ENCODE data around the gene MED27.

Gene MED27

GRCh38 chr9:131860430-131860829, 219.2 kb downstream of the MED27 start:
- DNase-seq (ENCODE audit: low read depth in 2 of 2): no peak

- DNase-seq (ENCODE audit: low read depth in 2 of 2): no peak
Observed at GRCh38 chr9:131858147-131858546, 221.5 kb downstream of the MED27 start.

GRCh38 chr9:131856105-131856504, 223.6 kb downstream of the MED27 start:
- no peak for DNase-seq (ENCODE audit: low read depth in 2 of 2)

GRCh38 chr9:131854896-131855613, 224.6 kb downstream of the MED27 start:
- DNase-seq (ENCODE audit: low read depth in 2 of 2): peak; percentile 17 to 24

GRCh38 chr9:131854334-131854733, 225.3 kb downstream of the MED27 start:
- no peak for DNase-seq (ENCODE audit: low read depth in 2 of 2)

- DNase-seq (ENCODE audit: low read depth in 2 of 2): no peak
Observed at GRCh38 chr9:131853434-131853833, 226.2 kb downstream of the MED27 start.

- DNase-seq (ENCODE audit: low read depth in 2 of 2): no peak
Observed at GRCh38 chr9:131851414-131851813, 228.3 kb downstream of the MED27 start.

- DNase-seq (ENCODE audit: low read depth in 2 of 2): no peak
Observed at GRCh38 chr9:131849391-131849790, 230.3 kb downstream of the MED27 start.

- DNase-seq (ENCODE audit: low read depth in 2 of 2): no peak
Observed at GRCh38 chr9:131848570-131849160, 231.0 kb downstream of the MED27 start.

GRCh38 chr9:131847665-131848354, 231.9 kb downstream of the MED27 start:
- DNase-seq (ENCODE audit: low read depth in 2 of 2): no peak

- DNase-seq (ENCODE audit: low read depth in 2 of 2): no peak
Observed at GRCh38 chr9:131845305-131846298, 234.1 kb downstream of the MED27 start.

GRCh38 chr9:131844745-131845118, 234.9 kb downstream of the MED27 start:
- no peak for DNase-seq (ENCODE audit: low read depth in 2 of 2)

GRCh38 chr9:131843989-131844744, 235.5 kb downstream of the MED27 start:
- DNase-seq (ENCODE audit: low read depth in 2 of 2): no peak

- DNase-seq (ENCODE audit: low read depth in 2 of 2): no peak
Observed at GRCh38 chr9:131841765-131842318, 237.8 kb downstream of the MED27 start.

- no peak for DNase-seq (ENCODE audit: low read depth in 2 of 2)
Observed at GRCh38 chr9:131840751-131841702, 238.6 kb downstream of the MED27 start.

GRCh38 chr9:131840220-131840619, 239.4 kb downstream of the MED27 start:
- DNase-seq (ENCODE audit: low read depth in 2 of 2): no peak

GRCh38 chr9:131839281-131840084, 240.2 kb downstream of the MED27 start:
- no peak for DNase-seq (ENCODE audit: low read depth in 2 of 2)

- DNase-seq (ENCODE audit: low read depth in 2 of 2): no peak
Observed at GRCh38 chr9:131838530-131839280, 241.0 kb downstream of the MED27 start.
